Testis (tissue), 3 donors: ENCODE measurements around the gene LFNG. TPM values are rescaled to one million over a fixed set of nuclear protein-coding genes. Genes with fewer than 3 reads are reported as not detected.

Source experiments
- DNase-seq: peaks from one replicate; pipeline ENCODE4 v3.0.0-alpha.2; 2019
- H3K27ac ChIP-seq, 2 donors: fragments of 200-600 bp; sonication (generic); one replicate each; pipeline ENCODE4 v1.5.1; 2019
- H3K27me3 ChIP-seq: fragments of 200-600 bp; sonication (generic); one replicate; pipeline ENCODE4 v1.5.1; 2019
- H3K36me3 ChIP-seq: fragments of 200-600 bp; sonication (generic); one replicate; pipeline ENCODE4 v1.5.1; 2017; ENCODE audit warnings: low read depth; ENCODE audit errors: missing control alignments
- H3K4me1 ChIP-seq: fragments of 200-600 bp; sonication (generic); one replicate; pipeline ENCODE4 v1.5.1; 2019
- H3K4me3 ChIP-seq, 2 donors: fragments of 200-600 bp; sonication (generic); one replicate each; pipeline ENCODE4 v1.5.1; 2017 to 2019
- H3K9me3 ChIP-seq: fragments of 200-600 bp; sonication (generic); one replicate; pipeline ENCODE4 v1.5.1; 2017
- CTCF ChIP-seq, 3 experiments: fragments of 450-650 bp in 2 of 3; fragments of 200-600 bp in 1 of 3; sonication (generic) in 1 of 3; IDR thresholded peaks; one replicate each; pipeline ENCODE4 v1.5.1; 2016 to 2019; ENCODE audit warnings: antibody characterized with exemption in 3 of 3, mild to moderate bottlenecking in 2 of 3, moderate library complexity in 1 of 3
- POLR2A ChIP-seq: fragments of 450-650 bp; IDR thresholded peaks from one replicate; pipeline ENCODE4 v1.6.1; 2017; ENCODE audit warnings: antibody characterized with exemption, mild to moderate bottlenecking, moderate library complexity
- WGBS, 2 donors: methylation state at CpG; one replicate each; pipeline ENCODE4 v1.1.5; 2018; 5-methylcytosine and 5-hydroxymethylcytosine counted together
- intact Hi-C: fragments of 100-400 bp; cut with DNase I; formaldehyde crosslinking; loops from one replicate; pipeline ENCODE4 v1.15.1; 2023; ENCODE audit warnings: low total_unique reads
- microRNA-seq, 2 donors: library from miRNA; unstranded; fragments of <30 nt; microRNA quantifications; one replicate each; pipeline ENCODE4, GENCODE V29; 2016; ENCODE audit warnings: borderline number of aligned reads in 2 of 2, borderline replicate concordance in 1 of 2
- polyA plus RNA-seq: library from polyadenylated mRNA; stranded (reverse); fragments of 350-450 nt; fragmentation: Illumina TruSeq; extraction: RNeasy Lipid Tissue Mini Kit (QIAGEN cat#74804); gene quantifications from one replicate; pipeline ENCODE4 v1.2.3, GENCODE V29; 2014; ENCODE audit warnings: low read depth, low replicate concordance; ENCODE audit not compliant: insufficient read depth
- small RNA-seq, 2 donors: library from RNA; depleted of rRNA; stranded (forward); fragments of <200 nt; gene quantifications; one replicate each; pipeline ENCODE3, GENCODE V24; 2016
- total RNA-seq, 2 donors: library from RNA; depleted of rRNA; stranded (reverse); fragments of >200 nt; gene quantifications; one replicate each; pipeline ENCODE4 v1.2.3, GENCODE V29; 2016

LFNG gene
- total and polyA plus RNA-seq, 3 donors from 2014 or later = 10.1 to 34.1 (median 18.3) TPM

- WGBS, 2 donors = 66 to 86% methylated on average over 48 to 56 of the region's 56 CpGs
- TF ChIP-seq POLR2A (no peak), CTCF (IDR thresholded peaks at IDR 0.05) (no peak)
- Histone ChIP-seq H3K4me1 (no peaks in the 10 kb centered on the region), H3K4me3 (no peak overlapping the region), H3K36me3 (no peaks in the 10 kb centered on the region), H3K27ac (no peak overlapping the region), H3K9me3 (no peaks in the 10 kb centered on the region), H3K27me3 (no peaks in the 10 kb centered on the region)
- intact Hi-C loops = no loop called here
- no peak for DNase-seq
These were observed 57.3 kb downstream of the LFNG start for GRCh38 chr7:2576742-2577491.

Small RNAs within 50 kb of the gene (microRNA-seq; reads per million reads assigned to microRNA genes)
- gene MIR4648 = 0 reads per million in 2 donors

Small RNAs within 50 kb of the gene (small RNA-seq; reads per million reads assigned to genes)
- gene MIR4648 = 0 reads per million in 2 donors

Other genes starting within 250 kb of the LFNG start
- 10 to 100 TPM; 50.9 to 66.8 TPM for gene SNX8, start 205.3 kb upstream of the LFNG start, total RNA-seq
- 90.8 TPM for gene SNX8, start 205.3 kb upstream of the LFNG start, polyA plus RNA-seq
- gene EIF3B, start 164.9 kb upstream of the LFNG start, total RNA-seq = 100 to 1,000 TPM; 237 to 263 TPM
- 165 TPM for gene EIF3B, start 164.9 kb upstream of the LFNG start, polyA plus RNA-seq
- gene CHST12, start 116.2 kb upstream of the LFNG start, total RNA-seq = 10 to 100 TPM; 42.0 to 42.1 TPM
- 15.3 TPM for gene CHST12, start 116.2 kb upstream of the LFNG start, polyA plus RNA-seq
- not detected for gene GRIFIN, start 43.4 kb upstream of the LFNG start, total RNA-seq
- not detected for gene GRIFIN, start 43.4 kb upstream of the LFNG start, polyA plus RNA-seq
- gene BRAT1, start 35.8 kb downstream of the LFNG start, total RNA-seq = 100 to 1,000 TPM; 104 to 108 TPM
- 45.3 TPM for gene BRAT1, start 35.8 kb downstream of the LFNG start, polyA plus RNA-seq
- gene IQCE, start 39.2 kb downstream of the LFNG start, total RNA-seq = 100 to 1,000 TPM in 1 of 2 donors, 10 to 100 TPM in 1; 57.9 to 139 TPM
- gene IQCE, start 39.2 kb downstream of the LFNG start, polyA plus RNA-seq = 86.4 TPM
- gene TTYH3, start 112.2 kb downstream of the LFNG start, total RNA-seq = 10 to 100 TPM; 59.5 to 69.9 TPM
- 35.6 TPM for gene TTYH3, start 112.2 kb downstream of the LFNG start, polyA plus RNA-seq
- 1 to 10 TPM; 1.1 to 2.7 TPM for gene AMZ1, start 168.4 kb downstream of the LFNG start, total RNA-seq
- gene AMZ1, start 168.4 kb downstream of the LFNG start, polyA plus RNA-seq = 3.2 TPM